ENCODE measurements around the gene FBXL7.

The FBXL7 gene

DNA sequence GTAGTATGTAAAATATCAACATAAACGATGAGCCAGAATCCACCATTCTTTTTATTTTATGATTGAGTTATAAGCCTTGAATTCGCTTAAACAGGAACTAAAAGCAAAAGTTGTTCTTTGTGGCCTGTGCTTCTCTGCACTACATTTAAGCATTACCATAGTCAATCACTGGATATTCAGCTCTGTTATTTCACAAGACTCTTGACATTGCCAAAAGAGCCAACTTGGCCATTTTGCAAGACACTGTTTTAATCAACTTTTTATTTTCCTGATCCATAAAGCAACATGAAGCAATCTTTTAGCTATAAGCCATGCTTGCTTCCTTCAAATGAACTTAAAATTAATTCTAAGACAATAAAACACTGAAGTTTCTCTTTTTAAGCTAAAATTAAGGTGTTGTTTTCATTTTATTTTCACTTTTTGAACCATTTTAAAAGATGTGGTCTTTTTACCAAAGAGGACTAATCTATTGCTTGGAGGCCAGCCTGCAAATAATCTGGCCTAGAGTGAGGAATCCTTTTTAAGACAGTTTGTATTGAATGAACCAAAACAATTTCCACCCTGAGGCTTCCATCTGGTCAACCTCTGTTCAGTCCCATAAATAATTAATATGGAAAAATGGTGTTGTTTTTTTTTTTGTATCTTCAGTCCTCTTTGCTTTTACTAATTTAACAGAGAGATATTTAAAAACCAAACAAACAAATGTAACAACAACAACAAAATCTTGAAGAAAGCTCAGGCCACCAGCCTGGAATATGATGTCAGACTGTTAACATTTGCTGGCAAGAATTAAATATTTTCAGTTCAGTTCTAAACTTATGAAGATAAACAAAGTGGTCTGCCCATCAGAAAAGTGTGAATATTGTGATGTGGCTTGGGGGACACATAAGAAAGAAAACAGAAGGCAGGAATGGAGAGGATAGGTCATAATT, 405.2 kb downstream of the FBXL7 start:
- DNase-seq: no peak

DNA sequence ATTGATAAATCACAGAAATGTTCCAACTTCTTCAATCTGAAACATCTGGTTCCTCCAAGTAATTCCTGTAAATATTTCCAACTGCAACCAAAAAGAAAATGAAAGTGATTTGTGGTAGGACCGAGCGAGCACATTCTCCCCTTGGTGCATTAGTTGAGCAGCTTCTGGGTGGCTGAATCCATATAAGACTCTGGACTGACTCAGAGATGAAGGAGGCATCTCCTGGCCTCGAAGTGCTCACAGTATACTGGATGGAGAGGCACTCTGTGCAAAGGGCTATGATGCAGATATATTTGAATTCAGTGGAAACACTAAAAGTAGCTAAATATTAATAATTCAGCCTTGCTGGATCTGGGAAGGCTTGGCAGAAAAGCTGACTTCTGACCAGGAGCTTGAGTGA, 414.7 kb downstream of the FBXL7 start:
- no peak for DNase-seq

DNA sequence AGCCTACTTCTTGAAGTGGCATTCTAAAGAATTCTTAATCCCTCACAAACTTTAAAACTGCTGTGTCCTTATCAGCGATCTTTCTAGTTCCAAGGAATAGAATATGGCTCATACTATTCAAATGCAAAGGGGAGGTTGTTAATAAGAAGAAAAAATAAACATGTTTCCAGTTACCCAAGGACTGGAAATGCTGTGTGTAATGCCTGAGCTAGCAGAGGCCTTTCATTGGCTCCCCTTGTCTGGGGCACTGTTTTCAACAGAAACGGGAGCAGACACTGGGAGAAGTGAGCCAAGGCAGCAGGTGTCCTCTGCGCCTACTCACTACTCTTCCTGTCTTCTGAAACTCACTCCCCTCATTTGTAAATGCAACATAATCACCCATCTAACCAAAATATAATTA, 426.6 kb downstream of the FBXL7 start:
- DNase-seq: no peak

DNA sequence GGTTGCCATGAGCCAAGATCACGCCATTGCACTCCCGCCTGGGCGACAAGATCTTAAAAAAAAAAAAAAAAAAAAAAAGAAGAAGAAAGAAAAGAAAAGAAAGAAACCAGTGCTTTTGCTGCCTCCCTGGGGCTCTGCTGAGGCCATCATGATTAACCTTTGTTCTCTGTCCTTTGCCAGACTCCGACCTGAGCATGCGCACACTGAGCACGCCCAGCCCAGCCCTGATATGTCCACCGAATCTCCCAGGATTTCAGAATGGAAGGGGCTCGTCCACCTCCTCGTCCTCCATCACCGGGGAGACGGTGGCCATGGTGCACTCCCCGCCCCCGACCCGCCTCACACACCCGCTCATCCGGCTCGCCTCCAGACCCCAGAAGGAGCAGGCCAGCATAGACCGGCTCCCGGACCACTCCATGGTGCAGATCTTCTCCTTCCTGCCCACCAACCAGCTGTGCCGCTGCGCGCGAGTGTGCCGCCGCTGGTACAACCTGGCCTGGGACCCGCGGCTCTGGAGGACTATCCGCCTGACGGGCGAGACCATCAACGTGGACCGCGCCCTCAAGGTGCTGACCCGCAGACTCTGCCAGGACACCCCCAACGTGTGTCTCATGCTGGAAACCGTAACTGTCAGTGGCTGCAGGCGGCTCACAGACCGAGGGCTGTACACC, 427.9 kb downstream of the FBXL7 start:
- no peak for DNase-seq

DNA sequence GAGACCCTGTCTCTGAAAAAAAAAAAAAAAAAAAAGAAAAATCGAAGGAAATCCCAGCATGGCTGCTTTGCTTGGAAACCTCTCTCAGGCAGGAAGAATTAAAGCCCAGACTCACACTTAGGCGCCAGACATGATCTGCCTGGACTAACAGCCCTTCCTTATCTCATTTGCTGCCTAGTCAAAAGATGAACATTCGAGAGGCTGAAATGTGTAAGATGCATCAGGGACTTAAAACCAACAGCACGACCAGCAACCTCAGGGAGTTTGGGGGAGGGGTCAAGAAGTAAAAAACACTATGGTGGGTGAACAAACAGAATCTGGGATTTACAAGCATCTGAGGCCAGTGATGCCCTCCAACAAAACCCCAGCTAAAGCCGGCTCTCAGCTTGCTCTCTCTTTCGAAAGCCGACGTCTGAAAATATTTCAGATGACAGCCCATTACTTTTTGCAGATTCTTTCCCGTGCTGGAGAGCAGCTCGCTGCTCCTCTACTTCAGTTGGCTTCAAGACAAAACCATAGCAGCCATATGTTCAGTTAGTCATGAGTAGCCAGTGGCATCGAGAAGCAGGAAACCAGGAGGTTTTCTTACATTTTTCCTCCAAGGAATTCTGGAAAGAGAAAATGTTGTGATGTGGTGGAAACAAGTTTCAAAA, 429.8 kb downstream of the FBXL7 start:
- no peak for DNase-seq

DNA sequence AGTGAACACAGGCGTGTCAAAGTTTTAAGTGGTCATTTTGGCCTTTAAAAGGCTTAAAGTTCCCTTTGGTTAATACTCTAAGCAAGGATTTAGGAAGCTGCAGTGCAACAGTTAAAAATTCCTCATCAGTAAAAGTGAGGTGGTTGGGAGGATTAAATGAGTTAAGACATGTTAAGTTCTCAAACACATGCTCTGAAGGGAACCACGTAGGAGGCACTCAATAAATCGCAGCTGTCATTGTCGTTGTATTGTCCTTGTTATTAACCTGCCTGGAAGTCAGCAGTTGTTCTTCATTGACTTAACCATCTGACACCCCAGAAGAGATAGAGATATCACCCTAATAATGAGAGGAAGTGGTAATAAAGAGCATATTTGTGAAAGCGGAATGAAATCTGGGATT, 432.1 kb downstream of the FBXL7 start:
- DNase-seq: no peak

DNA sequence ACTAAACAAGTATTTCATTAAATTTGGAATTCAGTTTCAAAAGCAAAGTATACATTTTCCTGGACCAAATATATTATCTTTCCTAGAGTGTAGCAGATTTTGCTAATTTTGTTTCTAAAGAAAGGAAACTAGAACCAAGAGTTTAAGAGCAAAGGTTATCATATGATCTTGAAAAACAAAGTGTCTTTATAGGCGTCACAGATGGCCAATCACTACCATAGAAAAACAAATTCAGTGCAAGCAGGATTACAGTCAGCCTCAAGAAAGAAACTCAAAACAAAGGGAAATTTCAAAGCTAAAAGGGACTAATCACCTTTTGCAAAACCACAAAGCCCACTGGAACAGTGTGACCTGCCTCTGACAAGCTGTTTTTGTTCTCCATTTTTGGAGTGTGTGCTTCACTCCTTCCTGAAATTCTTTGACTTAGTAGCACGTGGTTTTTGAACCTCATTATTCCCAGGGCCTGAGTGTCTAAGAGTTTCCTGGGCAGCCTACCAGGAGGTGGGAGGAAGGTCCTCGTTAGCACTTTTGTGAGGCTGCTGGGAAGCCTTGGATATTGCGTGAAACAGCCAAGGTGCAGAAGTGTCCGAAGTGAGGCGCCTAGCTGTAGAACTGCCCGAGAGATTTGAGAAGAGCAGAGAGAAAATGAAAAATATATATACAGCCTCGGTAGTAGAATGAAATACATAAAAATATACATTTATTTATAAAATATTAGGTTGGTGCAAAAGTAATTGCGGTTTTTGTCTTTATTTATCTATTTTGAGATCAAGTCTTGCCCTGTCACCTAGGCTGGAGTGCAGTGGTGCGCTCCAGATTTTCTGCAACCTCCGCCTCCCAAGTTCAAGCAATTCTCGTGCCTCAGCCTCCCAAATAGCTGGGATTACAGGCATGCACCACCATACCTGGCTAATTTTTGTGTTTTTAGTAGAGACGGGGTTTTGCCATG, 433.6 kb downstream of the FBXL7 start:
- no peak for DNase-seq

DNA sequence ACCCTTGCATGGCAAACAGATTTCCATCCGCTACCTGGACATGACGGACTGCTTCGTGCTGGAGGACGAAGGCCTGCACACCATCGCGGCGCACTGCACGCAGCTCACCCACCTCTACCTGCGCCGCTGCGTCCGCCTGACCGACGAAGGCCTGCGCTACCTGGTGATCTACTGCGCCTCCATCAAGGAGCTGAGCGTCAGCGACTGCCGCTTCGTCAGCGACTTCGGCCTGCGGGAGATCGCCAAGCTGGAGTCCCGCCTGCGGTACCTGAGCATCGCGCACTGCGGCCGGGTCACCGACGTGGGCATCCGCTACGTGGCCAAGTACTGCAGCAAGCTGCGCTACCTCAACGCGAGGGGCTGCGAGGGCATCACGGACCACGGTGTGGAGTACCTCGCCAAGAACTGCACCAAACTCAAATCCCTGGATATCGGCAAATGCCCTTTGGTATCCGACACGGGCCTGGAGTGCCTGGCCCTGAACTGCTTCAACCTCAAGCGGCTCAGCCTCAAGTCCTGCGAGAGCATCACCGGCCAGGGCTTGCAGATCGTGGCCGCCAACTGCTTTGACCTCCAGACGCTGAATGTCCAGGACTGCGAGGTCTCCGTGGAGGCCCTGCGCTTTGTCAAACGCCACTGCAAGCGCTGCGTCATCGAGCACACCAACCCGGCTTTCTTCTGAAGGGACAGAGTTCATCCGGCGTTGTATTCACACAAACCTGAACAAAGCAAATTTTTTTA, 436.7 kb downstream of the FBXL7 start:
- DNase-seq: no peak

DNA sequence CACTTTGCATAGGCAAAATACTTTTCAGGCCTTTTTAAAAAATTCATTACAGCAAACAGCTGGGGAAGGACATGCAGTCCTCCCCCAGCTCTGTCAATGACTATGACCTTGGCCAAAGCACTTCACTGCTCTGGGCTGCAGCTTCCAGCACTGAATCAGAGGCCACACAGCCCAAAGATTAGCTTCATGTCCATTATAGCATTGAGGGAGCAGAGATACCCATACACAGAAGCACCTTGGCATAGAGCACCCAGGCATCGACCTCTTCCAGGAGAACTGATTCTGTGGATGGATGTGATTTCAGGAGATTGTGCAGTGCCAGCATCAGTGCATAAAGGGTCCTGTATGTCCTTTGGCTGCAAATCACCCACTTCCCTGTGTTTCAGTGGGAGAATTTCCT, 437.7 kb downstream of the FBXL7 start:
- DNase-seq: no peak

DNA sequence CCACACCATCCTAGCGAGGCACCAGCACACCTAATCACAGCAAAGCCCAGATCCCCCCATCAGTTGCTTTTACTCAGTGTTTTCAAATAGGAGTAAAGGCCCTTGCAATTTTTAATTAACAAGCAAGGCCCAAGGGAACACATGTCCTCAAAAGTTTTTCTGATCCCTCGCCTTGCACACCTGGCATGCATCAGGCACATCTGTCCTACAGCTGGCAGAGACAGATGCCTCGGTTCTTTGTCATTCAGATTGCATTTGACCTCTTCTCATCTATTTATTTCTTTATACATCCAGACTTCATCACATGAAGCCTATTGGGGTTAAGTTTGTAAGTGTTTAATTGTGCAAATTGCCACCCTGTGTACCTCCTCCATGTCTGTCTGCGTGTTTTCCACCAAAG, 438.2 kb downstream of the FBXL7 start:
- no peak for DNase-seq

DNA sequence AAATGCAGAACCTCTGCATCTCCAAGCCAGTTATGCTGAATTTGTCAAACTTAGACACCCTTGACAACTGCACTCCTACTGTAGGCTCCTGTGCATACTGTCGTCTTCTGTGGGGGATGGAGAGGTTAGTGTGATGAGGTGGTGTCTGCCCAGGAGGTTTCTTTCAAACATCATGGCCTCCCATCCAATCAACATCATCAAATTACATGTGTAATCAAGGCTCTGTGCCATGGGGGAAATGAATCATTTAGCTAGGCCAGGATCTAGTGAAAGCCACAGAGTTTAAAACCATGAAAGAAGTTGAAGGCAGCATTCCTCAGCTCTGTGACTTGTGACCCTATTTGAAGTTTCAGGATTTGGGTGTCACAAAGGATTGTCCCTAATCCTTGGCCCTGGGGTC, 439.0 kb downstream of the FBXL7 start:
- no peak for DNase-seq

DNA sequence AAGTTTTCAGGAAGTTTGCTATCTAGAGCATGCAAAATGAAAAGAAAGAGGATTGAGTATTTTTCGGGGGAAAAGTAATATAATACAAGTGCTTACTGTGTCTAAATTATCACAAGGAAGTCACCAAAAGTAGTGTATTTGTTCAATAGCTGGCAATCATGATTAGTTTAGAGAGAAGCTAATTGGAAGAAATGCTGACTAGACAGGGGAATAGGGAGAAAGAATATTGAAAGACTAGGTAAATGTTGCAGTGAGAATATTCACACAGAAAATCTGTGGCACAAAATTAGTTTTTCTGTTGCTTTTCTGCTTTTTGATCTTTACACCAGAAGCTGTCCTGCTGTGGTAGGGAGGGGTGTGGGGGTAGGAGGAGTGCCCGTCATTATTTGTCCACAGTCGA, 440.9 kb downstream of the FBXL7 start:
- DNase-seq: no peak

DNA sequence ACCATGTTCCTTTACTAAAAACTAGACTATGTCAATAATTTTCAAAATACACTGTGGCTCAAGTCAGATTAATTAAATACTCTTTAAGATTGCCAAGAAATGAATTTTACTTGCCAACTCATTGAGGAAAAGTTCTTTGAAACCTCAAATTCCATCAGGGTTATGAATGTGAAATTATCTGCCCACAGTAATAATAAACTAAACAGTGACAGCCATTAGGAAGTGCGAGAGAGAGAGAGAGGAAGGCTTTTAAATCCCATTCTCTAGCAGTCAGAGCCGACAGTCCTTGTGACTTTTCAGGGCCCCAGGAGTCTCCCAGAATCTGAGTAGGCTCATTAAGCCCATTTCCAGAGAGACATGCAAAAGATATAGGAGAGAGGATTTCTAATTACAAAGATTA, 443.5 kb downstream of the FBXL7 start:
- no peak for DNase-seq

DNA sequence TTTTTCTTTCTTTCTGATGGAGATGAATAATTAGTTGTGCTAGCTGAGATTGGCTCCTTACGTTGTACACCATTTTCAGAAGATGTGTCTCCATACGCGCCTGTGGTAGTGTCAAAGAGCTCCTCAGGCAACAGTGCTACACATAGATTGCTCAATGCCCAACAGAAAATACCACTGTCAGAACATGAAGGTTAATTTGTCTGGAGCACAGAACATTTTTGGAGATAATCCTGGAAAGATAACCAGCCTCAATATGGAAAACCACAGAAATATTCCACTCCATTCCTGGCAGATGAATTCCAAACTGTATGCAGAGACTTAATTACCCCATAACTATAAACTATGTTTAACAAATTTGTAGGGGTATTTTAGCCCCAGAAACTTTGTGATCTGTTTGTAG, 446.0 kb downstream of the FBXL7 start:
- DNase-seq: no peak

DNA sequence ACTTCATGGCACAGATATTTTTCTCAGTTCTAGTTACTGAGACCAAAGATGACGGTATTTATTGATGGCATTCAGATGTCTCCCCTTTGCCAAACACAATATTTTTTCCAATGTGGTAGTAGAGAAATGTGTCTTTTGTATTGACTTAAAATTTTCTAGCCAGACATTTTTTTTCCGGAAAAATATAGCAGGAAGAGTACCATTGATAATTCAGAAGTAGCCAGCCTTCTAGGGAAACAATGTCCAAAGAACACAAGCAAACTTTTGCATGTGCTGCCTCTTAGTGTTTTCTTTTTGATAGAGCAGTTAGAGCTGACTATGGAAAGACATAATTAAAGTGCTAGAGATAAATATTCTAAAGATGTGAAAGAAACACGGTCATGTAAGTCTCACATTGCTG, 448.2 kb downstream of the FBXL7 start:
- no peak for DNase-seq

DNA sequence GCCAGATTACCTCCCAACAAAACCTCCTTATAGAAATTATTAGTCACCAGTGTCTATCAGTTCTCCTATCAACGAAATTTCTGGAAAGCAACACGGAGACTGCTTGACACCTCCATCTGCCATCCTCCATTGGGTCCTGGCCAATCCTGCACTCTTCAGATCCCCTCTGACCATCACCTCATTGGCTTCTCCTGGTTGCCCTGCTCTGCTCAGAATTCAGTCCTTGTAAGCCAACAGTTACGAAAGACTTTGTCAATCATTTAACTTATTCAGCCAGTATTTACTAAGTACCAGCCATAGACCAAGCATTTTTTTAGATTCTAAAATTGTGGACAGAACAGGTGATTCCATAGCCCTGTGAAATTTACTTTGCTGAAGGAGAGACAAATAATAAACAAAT, 451.1 kb downstream of the FBXL7 start:
- no peak for DNase-seq

DNA sequence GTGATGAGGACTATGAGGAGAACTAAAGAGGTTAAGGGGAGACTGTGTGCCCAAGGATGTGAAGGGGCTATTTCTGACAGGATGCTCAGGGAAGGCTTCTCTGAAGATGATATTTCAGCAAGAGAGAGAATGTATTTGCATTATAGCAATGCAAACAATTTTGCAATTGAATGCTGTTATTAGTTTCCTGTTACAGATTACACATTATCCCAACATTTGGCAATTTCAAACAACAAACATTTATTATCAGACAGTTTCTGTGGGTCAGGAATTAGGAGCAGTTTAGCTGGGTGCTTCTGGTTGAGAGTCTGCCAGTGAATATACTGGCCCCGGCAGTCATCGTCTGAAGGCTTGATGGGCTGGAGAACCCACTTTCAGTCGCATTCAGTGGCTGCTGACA, 451.6 kb downstream of the FBXL7 start:
- DNase-seq: no peak

DNA sequence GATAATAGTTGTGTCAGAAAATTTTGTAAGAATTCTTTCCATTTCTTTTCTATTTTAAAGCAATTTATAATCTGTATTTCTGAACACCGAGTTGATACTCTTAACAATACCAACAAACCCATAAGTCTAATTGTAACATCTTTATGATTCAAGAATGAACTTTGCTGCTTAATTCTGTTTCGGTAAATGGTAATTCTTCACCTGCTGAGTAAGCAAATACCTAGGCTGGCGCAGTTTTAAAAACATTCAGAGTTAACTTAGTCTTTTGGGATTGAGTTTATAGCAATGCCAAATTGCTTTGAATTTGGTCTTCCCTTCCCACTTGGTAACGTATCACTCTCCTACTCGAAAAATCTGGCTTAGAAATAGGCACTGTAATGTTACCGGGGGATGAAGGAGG, 456.6 kb downstream of the FBXL7 start:
- DNase-seq: no peak

DNA sequence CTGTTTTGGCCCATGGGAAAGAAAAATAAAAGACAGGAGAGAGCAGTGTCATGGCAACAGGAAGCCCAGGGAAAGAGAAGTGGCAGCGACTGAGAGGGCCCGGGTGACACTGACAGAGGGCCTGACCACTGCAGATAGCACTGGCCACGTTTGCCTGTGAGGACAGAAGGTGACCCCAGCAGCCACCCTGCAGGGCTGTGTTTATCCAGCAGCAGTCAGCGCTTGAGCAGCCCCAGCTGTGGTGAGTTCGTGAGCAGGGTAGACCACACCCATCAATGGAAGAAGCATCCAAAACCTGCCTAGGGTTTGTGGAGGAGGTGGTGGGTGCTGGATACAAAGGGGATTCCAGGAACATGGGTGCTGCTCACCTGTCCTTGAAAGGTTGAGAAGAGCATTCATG, 457.1 kb downstream of the FBXL7 start:
- DNase-seq: no peak

DNA sequence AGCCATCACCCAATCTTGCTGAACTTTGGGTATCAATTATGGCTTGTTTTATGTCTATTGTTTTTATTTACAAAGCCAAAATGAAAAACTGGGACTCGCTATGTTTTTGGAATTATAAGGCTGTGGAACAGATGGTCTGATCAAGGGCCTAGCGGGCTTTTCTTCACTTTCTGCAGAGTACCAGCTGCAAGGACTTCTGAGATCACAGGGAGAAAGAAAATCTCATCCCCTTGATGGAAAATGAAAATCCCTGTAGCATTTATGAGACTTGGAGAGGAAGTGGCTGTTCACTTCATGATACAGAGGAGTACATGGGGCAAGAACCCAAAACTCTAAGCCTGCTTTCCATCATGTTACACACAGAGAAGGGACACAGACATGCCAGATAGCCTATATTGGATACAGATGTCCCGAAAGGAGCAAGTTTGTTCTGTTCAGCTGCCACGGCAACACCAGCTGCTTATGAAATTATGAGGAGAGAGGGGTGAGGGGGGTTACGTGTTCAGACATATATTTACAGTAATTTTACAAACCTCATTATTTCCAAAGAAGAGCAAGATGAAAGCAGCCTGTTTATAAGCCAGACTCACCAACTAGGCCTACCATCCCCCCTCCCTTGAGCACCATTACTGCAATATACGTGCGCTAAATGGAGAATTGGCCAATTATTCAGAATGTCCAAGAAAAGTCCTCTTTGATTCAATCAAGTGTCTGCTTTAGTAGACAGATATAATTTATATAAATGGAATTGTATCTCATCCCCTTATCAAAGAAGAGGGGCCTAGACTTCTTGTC, 459.6 kb downstream of the FBXL7 start:
- DNase-seq: no peak

DNA sequence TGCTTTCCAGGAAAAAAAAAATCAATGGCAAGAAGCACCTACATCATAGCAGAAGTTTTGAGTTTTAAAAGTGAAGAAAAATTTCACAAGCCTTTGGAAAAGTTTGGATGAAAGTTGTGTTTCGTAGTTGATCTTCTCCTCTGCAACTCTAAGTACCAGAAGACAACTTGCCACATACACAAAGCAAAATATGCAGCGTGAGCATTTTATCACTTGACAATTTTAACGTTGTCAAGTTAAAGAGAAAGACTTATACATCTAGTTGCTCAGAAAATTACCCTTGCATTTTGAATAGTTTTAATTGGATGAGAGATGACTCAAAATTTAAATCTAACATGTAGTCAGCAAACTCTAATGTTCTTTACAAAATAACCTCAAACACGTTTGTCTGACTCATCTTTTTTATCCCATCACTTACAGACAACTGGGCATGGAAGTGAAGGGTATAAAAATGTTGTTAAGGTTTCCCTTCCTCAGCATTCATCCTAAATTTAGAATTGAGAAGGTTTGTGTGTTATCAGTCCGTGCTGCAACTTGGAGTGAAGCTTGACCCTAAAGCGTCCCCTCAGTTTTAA, 466.2 kb downstream of the FBXL7 start:
- no peak for DNase-seq
